ENCODE measurements around the gene HDAC3.

The HDAC3 gene

GRCh38 chr5:141674747-141675146 lies 38.1 kb upstream of the HDAC3 start:
- H3K27me3 ChIP-seq (ENCODE audit: control insufficient read depth in 5 of 5, insufficient read depth in 4 of 5, low read length in 5 of 5), result no peaks in the 10 kb centered on the region
- no peaks in the 10 kb centered on the region for H3K9me3 ChIP-seq (ENCODE audit: control insufficient read depth in 5 of 5, low read length in 5 of 5)
- peaks cover 0 to 53% (median 33%) of the 10 kb centered on the region in 5 donors for H3K36me3 ChIP-seq (ENCODE audit: control insufficient read depth in 5 of 5, insufficient read depth in 5 of 5, low read length in 5 of 5)
- H3K4me3 ChIP-seq (ENCODE audit: low read depth in 1 of 5, low read length in 5 of 5), result no peak overlapping the region
- peaks cover 0 to 10% (median 2%) of the 10 kb centered on the region in 5 donors for H3K4me1 ChIP-seq (ENCODE audit: control insufficient read depth in 5 of 5, insufficient read depth in 5 of 5, low read length in 5 of 5)
- no peak overlapping the region for H3K9ac ChIP-seq (ENCODE audit: low read length in 5 of 5)
- no peak overlapping the region for H3K27ac ChIP-seq (ENCODE audit: low read depth, low read length)

DNA sequence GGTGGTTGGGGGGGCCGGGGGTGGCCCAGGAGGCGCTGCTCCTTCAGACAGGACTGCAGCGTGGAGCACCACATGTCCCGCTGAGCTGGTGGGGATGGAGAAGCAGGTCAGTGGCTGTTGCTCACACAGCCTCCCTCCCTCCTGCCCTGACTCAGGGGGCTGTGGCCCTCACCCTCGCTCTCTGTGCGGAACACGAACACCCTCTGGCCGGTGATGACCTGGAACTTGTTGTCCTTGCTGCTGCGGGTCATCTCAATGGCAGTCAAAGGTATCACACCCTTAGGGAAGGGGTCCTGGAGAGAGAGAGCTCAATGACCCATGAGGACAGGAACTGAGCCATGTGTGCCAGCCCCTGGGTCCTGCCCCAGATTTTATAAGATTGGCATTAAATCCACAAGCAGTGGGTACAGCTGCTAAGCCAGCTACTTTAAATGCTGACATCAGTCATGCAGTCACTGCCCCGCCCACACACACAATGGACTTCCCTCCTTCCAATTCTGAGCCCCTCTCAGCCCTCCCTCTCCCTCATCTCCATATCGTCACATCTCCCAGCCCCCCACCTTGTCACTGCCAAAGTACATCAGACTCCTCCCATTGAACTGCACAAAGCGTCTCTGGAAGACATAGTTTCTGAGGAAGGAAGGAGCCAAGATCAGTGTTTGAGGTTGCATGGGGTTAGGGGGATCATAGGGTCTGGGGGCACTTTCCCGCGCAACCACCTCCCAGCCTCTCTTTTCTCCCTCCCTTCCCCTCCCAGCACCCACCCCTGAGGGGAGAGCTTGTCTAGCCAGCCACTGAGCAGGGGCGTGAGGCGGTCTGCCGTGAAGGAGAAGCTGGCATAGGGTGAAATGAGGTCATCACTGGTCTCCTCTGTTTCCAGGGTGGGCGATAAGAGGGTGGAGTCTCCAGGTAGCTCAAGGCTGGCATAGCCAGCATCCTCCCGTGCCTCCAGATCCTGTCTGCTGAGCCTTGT lies 36.5 kb upstream of the HDAC3 start:
- peaks cover 0 to 3% (median 0%) of the 10 kb centered on the region in 5 donors for H3K4me1 ChIP-seq (ENCODE audit: control insufficient read depth in 5 of 5, insufficient read depth in 5 of 5, low read length in 5 of 5)
- no peak overlapping the region for H3K27ac ChIP-seq (ENCODE audit: low read depth, low read length)
- no peaks in the 10 kb centered on the region for H3K27me3 ChIP-seq (ENCODE audit: control insufficient read depth in 5 of 5, insufficient read depth in 4 of 5, low read length in 5 of 5)
- no peak overlapping the region for H3K9ac ChIP-seq (ENCODE audit: low read length in 5 of 5)
- peaks cover 0 to 61% (median 44%) of the 10 kb centered on the region in 5 donors for H3K36me3 ChIP-seq (ENCODE audit: control insufficient read depth in 5 of 5, insufficient read depth in 5 of 5, low read length in 5 of 5)
- no peak overlapping the region for H3K4me3 ChIP-seq (ENCODE audit: low read depth in 1 of 5, low read length in 5 of 5)
- no peaks in the 10 kb centered on the region for H3K9me3 ChIP-seq (ENCODE audit: control insufficient read depth in 5 of 5, low read length in 5 of 5)

- Histone ChIP-seq H3K4me1 (ENCODE audit: control insufficient read depth in 5 of 5, insufficient read depth in 5 of 5, low read length in 5 of 5) (peaks cover 0 to 3% (median 0%) of the 10 kb centered on the region in 5 donors), H3K27ac (ENCODE audit: low read depth, low read length) (no peak overlapping the region), H3K36me3 (ENCODE audit: control insufficient read depth in 5 of 5, insufficient read depth in 5 of 5, low read length in 5 of 5) (peaks cover 0 to 59% (median 42%) of the 10 kb centered on the region in 5 donors), H3K4me3 (ENCODE audit: low read depth in 1 of 5, low read length in 5 of 5) (no peak overlapping the region), H3K27me3 (ENCODE audit: control insufficient read depth in 5 of 5, insufficient read depth in 4 of 5, low read length in 5 of 5) (no peaks in the 10 kb centered on the region), H3K9me3 (ENCODE audit: control insufficient read depth in 5 of 5, low read length in 5 of 5) (no peaks in the 10 kb centered on the region), H3K9ac (ENCODE audit: low read length in 5 of 5) (no peak overlapping the region)
Observed at GRCh38 chr5:141672071-141672840, 35.6 kb upstream of the HDAC3 start.

DNA sequence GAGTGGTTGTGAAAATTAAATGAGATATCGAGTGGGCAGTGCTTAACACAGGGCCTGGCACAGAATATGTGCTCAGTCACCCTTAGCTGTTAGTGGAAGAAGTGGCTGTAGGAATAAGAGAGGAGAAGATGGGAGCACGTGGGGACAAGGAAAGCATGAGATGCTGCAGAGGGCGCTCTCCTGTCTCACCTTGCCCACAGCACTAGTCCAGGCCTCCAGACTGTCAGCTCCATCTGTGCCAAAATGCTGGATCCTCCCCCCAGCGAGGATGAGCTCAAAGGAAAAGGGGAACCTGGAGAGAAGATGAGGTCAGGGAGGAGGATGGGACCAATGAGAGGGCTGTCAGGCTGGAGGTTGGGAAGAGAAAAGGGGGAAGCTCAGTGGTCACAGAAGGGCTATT lies 32.9 kb upstream of the HDAC3 start:
- H3K9ac ChIP-seq (ENCODE audit: low read length in 5 of 5), result no peak overlapping the region
- peaks cover 0 to 7% (median 3%) of the 10 kb centered on the region in 5 donors for H3K4me1 ChIP-seq (ENCODE audit: control insufficient read depth in 5 of 5, insufficient read depth in 5 of 5, low read length in 5 of 5)
- H3K27ac ChIP-seq (ENCODE audit: low read depth, low read length), result no peak overlapping the region
- no peak overlapping the region for H3K4me3 ChIP-seq (ENCODE audit: low read depth in 1 of 5, low read length in 5 of 5)
- peaks cover 0 to 57% (median 42%) of the 10 kb centered on the region in 5 donors for H3K36me3 ChIP-seq (ENCODE audit: control insufficient read depth in 5 of 5, insufficient read depth in 5 of 5, low read length in 5 of 5)
- no peaks in the 10 kb centered on the region for H3K27me3 ChIP-seq (ENCODE audit: control insufficient read depth in 5 of 5, insufficient read depth in 4 of 5, low read length in 5 of 5)
- no peaks in the 10 kb centered on the region for H3K9me3 ChIP-seq (ENCODE audit: control insufficient read depth in 5 of 5, low read length in 5 of 5)

DNA sequence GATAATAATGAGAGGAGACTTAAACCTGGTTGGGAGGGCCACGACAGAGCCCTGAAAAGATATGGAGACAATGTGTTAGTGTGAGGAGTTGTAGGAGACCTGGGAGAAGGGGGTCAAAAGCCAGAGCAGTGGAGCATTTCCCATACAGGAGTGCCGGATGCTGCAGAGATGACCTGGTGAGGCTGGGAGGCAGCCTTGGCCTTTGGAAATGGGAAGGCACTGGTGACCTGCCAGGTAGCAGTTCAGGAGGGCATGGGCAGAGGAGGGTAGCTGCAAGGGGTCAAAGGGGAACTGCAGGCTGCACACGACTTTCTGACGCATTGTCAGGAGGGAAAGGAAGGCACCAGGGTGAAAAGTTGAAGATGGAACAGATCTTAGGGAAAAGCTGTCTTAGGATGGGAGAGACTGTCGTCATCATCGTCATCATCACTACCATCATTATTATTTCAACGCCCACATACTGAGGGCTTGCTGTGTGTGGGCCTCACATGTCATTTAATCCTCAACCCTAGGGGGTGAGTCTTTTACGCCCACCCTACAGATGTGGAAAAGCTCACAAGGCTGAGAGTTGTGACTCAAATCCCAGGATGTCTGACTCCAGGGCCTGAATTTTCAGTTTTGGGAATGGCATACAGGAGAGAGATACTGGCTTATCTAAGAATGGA lies 32.1 kb upstream of the HDAC3 start:
- no peak overlapping the region for H3K27ac ChIP-seq (ENCODE audit: low read depth, low read length)
- peaks cover 0 to 56% (median 42%) of the 10 kb centered on the region in 5 donors for H3K36me3 ChIP-seq (ENCODE audit: control insufficient read depth in 5 of 5, insufficient read depth in 5 of 5, low read length in 5 of 5)
- H3K4me1 ChIP-seq (ENCODE audit: control insufficient read depth in 5 of 5, insufficient read depth in 5 of 5, low read length in 5 of 5), result peaks cover 0 to 7% (median 3%) of the 10 kb centered on the region in 5 donors
- no peak overlapping the region for H3K9ac ChIP-seq (ENCODE audit: low read length in 5 of 5)
- no peak overlapping the region for H3K4me3 ChIP-seq (ENCODE audit: low read depth in 1 of 5, low read length in 5 of 5)
- H3K9me3 ChIP-seq (ENCODE audit: control insufficient read depth in 5 of 5, low read length in 5 of 5), result no peaks in the 10 kb centered on the region
- no peaks in the 10 kb centered on the region for H3K27me3 ChIP-seq (ENCODE audit: control insufficient read depth in 5 of 5, insufficient read depth in 4 of 5, low read length in 5 of 5)

DNA sequence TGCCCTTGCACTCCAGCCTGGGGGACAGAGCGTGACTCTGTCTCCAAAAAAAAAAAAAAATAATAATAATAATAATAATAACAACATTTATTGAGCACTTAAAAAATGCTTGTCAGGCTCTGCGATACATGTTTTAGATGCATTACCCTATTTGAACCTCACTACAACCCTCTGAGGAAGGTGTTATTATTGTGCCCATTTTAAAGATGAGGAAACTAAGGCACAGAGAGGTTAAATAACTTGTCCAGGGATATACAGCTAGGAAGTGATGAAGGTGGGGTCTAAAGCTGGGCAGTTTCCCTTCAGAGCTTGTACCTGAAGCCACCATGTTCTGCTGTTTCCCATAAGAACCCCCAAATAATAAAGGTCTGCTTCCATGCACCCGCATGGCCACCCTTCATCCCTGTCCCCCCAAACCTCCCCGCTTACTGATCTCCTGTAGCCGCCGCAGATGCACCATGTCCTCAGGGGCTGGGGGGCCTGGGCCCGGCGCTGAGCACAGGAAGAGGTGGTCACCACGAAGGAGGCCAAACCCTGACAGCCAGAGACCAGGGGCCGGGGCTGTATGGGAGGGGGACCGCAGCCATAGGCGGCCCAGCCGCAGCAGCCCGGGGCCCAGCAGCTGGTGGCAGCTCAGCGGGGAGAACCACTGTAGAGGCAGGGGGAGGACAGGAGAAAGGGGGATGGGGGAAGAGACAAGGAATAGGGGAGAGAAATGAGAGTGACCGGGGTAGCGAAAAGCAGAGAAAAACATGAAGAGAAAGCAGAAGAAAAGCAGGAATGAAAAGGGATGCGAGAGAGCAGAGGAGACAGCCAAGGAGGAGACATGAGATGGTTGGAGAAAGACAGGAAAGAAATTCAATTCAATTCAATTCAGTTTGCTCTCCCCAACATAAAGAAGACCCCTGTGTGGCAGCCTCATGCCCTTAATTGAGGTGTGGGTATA lies 29.6 kb upstream of the HDAC3 start:
- no peak overlapping the region for H3K27ac ChIP-seq (ENCODE audit: low read depth, low read length)
- peaks cover 0 to 6% (median 3%) of the 10 kb centered on the region in 5 donors for H3K4me1 ChIP-seq (ENCODE audit: control insufficient read depth in 5 of 5, insufficient read depth in 5 of 5, low read length in 5 of 5)
- no peaks in the 10 kb centered on the region for H3K9me3 ChIP-seq (ENCODE audit: control insufficient read depth in 5 of 5, low read length in 5 of 5)
- no peak overlapping the region for H3K4me3 ChIP-seq (ENCODE audit: low read depth in 1 of 5, low read length in 5 of 5)
- peaks cover 0 to 49% (median 35%) of the 10 kb centered on the region in 5 donors for H3K36me3 ChIP-seq (ENCODE audit: control insufficient read depth in 5 of 5, insufficient read depth in 5 of 5, low read length in 5 of 5)
- no peaks in the 10 kb centered on the region for H3K27me3 ChIP-seq (ENCODE audit: control insufficient read depth in 5 of 5, insufficient read depth in 4 of 5, low read length in 5 of 5)
- no peak overlapping the region for H3K9ac ChIP-seq (ENCODE audit: low read length in 5 of 5)

DNA sequence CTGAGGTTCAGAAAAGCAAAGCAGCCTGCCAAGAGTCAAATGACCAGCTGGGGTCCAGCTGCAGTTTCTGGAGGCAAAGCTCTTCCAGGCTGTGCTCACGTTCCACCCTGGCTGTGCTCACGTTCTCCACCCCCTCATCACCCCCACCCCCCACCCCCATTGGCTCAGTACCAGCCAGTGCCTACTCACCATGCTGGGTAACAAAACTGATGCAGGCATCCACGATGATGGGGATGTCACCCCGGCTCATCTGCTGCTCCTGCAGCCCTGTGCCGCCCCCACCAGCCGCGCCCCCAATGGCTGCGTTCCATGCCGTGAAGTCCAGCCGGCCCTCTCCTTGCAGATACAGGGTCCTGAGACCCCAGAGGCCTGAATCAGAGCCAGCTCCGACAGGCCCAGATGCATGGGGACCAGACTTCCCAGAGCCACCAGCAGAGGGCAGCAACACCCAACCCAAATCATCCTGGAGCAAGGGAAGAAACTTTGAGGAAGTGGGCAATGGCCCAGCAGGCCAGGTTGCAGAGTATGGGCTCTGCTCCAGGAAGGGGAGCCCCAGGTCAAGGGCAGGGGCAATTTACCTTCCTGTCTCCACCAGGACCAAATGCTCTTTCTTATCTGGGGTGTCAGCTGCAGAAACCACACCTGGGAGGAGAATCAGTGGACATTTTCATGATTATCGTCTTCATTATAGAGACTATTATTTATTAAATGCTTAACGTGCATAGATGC lies 28.2 kb upstream of the HDAC3 start:
- no peak overlapping the region for H3K4me3 ChIP-seq (ENCODE audit: low read depth in 1 of 5, low read length in 5 of 5)
- no peak overlapping the region for H3K27ac ChIP-seq (ENCODE audit: low read depth, low read length)
- peaks cover 0 to 6% (median 3%) of the 10 kb centered on the region in 5 donors for H3K4me1 ChIP-seq (ENCODE audit: control insufficient read depth in 5 of 5, insufficient read depth in 5 of 5, low read length in 5 of 5)
- no peaks in the 10 kb centered on the region for H3K27me3 ChIP-seq (ENCODE audit: control insufficient read depth in 5 of 5, insufficient read depth in 4 of 5, low read length in 5 of 5)
- H3K9ac ChIP-seq (ENCODE audit: low read length in 5 of 5), result no peak overlapping the region
- H3K9me3 ChIP-seq (ENCODE audit: control insufficient read depth in 5 of 5, low read length in 5 of 5), result no peaks in the 10 kb centered on the region
- peaks cover 0 to 43% (median 27%) of the 10 kb centered on the region in 5 donors for H3K36me3 ChIP-seq (ENCODE audit: control insufficient read depth in 5 of 5, insufficient read depth in 5 of 5, low read length in 5 of 5)

- H3K27me3 ChIP-seq (ENCODE audit: control insufficient read depth in 5 of 5, insufficient read depth in 4 of 5, low read length in 5 of 5), result no peaks in the 10 kb centered on the region
- no peaks in the 10 kb centered on the region for H3K9me3 ChIP-seq (ENCODE audit: control insufficient read depth in 5 of 5, low read length in 5 of 5)
- H3K4me3 ChIP-seq (ENCODE audit: low read depth in 1 of 5, low read length in 5 of 5), result no peak overlapping the region
- peaks cover 0 to 6% (median 3%) of the 10 kb centered on the region in 5 donors for H3K4me1 ChIP-seq (ENCODE audit: control insufficient read depth in 5 of 5, insufficient read depth in 5 of 5, low read length in 5 of 5)
- H3K9ac ChIP-seq (ENCODE audit: low read length in 5 of 5), result no peak overlapping the region
- H3K27ac ChIP-seq (ENCODE audit: low read depth, low read length), result no peak overlapping the region
- H3K36me3 ChIP-seq (ENCODE audit: control insufficient read depth in 5 of 5, insufficient read depth in 5 of 5, low read length in 5 of 5), result peaks cover 0 to 42% (median 25%) of the 10 kb centered on the region in 5 donors
Observed at GRCh38 chr5:141663506-141663905, 26.9 kb upstream of the HDAC3 start.

Data from subcutaneous abdominal adipose tissue (tissue), 5 donors.